ENCODE measurements around the gene SYT5. TPM values are rescaled to one million over a fixed set of nuclear protein-coding genes. Genes with fewer than 3 reads are reported as not detected.
A peak's percentile ranks its signal among the peaks of the same experiment; 100 is the strongest.

The SYT5 gene
- total and polyA plus RNA-seq, 9 of the 15 experiments (the other 6 are each of a cell fraction or from before 2014, with no cell fraction given) = 1.3 to 20.9 (median 8.8) TPM

DNA sequence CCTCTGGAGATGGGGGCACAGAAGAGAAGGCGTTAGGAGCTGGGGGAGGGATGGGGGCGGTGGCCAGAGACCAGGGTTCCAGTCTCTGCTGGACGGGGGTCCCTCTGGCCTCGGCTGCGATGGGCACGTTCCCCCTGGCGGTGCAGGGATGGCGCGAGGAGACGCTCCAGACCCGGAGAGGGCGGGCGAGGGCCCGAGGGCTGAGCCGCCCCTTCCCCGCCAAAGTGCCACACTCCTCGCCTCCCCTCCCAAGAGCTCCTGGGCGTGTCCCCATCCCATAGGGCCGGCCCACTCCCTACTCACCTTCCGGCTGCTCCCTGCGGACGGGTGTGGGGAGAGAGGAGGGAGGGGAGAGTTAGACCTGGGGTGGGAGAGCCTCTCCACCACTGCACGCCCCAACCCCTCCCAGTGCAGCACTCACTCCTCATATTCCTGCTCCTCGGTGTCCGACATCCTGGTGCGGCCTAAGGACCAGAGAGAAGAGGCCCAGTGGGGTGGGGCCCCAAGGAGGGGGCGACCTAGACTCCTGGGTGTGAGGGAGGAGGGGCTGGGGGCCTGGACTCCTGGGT is 33.3 kb downstream of the SYT5 start (continued):
- TF ChIP-seq, protein P1, sequence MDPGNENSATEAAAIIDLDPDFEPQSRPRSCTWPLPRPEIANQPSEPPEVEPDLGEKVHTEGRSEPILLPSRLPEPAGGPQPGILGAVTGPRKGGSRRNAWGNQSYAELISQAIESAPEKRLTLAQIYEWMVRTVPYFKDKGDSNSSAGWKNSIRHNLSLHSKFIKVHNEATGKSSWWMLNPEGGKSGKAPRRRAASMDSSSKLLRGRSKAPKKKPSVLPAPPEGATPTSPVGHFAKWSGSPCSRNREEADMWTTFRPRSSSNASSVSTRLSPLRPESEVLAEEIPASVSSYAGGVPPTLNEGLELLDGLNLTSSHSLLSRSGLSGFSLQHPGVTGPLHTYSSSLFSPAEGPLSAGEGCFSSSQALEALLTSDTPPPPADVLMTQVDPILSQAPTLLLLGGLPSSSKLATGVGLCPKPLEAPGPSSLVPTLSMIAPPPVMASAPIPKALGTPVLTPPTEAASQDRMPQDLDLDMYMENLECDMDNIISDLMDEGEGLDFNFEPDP (CRISPR knock-in tag; IDR thresholded peaks at IDR 0.05) = no peak
- TF ChIP-seq PHB (CRISPR knock-in tag; IDR thresholded peaks at IDR 0.05) (no peak), SUPT5H (IDR thresholded peaks at IDR 0.05) (peak; percentile 68), MYC (IDR thresholded peaks at IDR 0.05; ENCODE audit: low read depth, low read length) (0 out of 2 replicates have a peak, but pooled peaks have one; percentile 41), MYC (CRISPR knock-in tag; IDR thresholded peaks at IDR 0.05; ENCODE audit: borderline replicate concordance, low read depth) (no peak; the same call in 1 of the 2 replicates), PURB (CRISPR knock-in tag; IDR thresholded peaks at IDR 0.05; ENCODE audit: low read depth) (no peak), TRIM28 (IDR thresholded peaks at IDR 0.05) (no peak), FOXK2 (conservative IDR thresholded peaks at IDR 0.05 in 1 of 2, IDR thresholded peaks at IDR 0.05 in 1 of 2; ENCODE audit: low read depth in 2 of 2) (no peak), POLR2H (tag; IDR thresholded peaks at IDR 0.05; ENCODE audit: low read depth) (no peak), MTA1 (IDR thresholded peaks at IDR 0.05; ENCODE audit: borderline replicate concordance) (no peak), BRF1 (IDR thresholded peaks at IDR 0.05; ENCODE audit: borderline replicate concordance, extremely low read depth, insufficient read length) (no peak)
- TF ChIP-seq, protein P2, sequence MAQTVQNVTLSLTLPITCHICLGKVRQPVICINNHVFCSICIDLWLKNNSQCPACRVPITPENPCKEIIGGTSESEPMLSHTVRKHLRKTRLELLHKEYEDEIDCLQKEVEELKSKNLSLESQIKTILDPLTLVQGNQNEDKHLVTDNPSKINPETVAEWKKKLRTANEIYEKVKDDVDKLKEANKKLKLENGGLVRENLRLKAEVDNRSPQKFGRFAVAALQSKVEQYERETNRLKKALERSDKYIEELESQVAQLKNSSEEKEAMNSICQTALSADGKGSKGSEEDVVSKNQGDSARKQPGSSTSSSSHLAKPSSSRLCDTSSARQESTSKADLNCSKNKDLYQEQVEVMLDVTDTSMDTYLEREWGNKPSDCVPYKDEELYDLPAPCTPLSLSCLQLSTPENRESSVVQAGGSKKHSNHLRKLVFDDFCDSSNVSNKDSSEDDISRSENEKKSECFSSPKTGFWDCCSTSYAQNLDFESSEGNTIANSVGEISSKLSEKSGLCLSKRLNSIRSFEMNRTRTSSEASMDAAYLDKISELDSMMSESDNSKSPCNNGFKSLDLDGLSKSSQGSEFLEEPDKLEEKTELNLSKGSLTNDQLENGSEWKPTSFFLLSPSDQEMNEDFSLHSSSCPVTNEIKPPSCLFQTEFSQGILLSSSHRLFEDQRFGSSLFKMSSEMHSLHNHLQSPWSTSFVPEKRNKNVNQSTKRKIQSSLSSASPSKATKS (CRISPR knock-in tag; IDR thresholded peaks at IDR 0.05) = no peak
- TF ChIP-seq, protein P3, sequence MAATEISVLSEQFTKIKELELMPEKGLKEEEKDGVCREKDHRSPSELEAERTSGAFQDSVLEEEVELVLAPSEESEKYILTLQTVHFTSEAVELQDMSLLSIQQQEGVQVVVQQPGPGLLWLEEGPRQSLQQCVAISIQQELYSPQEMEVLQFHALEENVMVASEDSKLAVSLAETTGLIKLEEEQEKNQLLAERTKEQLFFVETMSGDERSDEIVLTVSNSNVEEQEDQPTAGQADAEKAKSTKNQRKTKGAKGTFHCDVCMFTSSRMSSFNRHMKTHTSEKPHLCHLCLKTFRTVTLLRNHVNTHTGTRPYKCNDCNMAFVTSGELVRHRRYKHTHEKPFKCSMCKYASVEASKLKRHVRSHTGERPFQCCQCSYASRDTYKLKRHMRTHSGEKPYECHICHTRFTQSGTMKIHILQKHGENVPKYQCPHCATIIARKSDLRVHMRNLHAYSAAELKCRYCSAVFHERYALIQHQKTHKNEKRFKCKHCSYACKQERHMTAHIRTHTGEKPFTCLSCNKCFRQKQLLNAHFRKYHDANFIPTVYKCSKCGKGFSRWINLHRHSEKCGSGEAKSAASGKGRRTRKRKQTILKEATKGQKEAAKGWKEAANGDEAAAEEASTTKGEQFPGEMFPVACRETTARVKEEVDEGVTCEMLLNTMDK (IDR thresholded peaks at IDR 0.05; ENCODE audit: borderline replicate concordance, insufficient read depth, low read depth, low read length, poor library complexity, severe bottlenecking) = peak; percentile 16
- TF ChIP-seq, protein P4, sequence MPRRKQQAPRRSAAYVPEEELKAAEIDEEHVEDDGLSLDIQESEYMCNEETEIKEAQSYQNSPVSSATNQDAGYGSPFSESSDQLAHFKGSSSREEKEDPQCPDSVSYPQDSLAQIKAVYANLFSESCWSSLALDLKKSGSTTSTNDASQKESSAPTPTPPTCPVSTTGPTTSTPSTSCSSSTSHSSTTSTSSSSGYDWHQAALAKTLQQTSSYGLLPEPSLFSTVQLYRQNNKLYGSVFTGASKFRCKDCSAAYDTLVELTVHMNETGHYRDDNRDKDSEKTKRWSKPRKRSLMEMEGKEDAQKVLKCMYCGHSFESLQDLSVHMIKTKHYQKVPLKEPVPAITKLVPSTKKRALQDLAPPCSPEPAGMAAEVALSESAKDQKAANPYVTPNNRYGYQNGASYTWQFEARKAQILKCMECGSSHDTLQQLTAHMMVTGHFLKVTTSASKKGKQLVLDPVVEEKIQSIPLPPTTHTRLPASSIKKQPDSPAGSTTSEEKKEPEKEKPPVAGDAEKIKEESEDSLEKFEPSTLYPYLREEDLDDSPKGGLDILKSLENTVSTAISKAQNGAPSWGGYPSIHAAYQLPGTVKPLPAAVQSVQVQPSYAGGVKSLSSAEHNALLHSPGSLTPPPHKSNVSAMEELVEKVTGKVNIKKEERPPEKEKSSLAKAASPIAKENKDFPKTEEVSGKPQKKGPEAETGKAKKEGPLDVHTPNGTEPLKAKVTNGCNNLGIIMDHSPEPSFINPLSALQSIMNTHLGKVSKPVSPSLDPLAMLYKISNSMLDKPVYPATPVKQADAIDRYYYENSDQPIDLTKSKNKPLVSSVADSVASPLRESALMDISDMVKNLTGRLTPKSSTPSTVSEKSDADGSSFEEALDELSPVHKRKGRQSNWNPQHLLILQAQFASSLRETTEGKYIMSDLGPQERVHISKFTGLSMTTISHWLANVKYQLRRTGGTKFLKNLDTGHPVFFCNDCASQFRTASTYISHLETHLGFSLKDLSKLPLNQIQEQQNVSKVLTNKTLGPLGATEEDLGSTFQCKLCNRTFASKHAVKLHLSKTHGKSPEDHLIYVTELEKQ (CRISPR knock-in tag; IDR thresholded peaks at IDR 0.05) = no peak
- TF ChIP-seq, protein P5, sequence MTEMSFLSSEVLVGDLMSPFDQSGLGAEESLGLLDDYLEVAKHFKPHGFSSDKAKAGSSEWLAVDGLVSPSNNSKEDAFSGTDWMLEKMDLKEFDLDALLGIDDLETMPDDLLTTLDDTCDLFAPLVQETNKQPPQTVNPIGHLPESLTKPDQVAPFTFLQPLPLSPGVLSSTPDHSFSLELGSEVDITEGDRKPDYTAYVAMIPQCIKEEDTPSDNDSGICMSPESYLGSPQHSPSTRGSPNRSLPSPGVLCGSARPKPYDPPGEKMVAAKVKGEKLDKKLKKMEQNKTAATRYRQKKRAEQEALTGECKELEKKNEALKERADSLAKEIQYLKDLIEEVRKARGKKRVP (CRISPR knock-in tag; IDR thresholded peaks at IDR 0.05) = no peak
- TF ChIP-seq, protein P6, sequence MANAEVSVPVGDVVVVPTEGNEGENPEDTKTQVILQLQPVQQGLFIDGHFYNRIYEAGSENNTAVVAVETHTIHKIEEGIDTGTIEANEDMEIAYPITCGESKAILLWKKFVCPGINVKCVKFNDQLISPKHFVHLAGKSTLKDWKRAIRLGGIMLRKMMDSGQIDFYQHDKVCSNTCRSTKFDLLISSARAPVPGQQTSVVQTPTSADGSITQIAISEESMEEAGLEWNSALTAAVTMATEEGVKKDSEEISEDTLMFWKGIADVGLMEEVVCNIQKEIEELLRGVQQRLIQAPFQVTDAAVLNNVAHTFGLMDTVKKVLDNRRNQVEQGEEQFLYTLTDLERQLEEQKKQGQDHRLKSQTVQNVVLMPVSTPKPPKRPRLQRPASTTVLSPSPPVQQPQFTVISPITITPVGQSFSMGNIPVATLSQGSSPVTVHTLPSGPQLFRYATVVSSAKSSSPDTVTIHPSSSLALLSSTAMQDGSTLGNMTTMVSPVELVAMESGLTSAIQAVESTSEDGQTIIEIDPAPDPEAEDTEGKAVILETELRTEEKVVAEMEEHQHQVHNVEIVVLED (CRISPR knock-in tag; IDR thresholded peaks at IDR 0.05) = no peak
